Measurements from ENCODE around the gene SERPINA3. TPM values are rescaled to one million over a fixed set of nuclear protein-coding genes. Genes with fewer than 3 reads are reported as not detected.

Gene SERPINA3
- total RNA-seq, 2 experiments from 2014 or later: not detected

GRCh38 chr14:94631050-94631449 is 18.9 kb downstream of the SERPINA3 start:
- no peaks in the 10 kb centered on the region for H3K9me3 Mint-ChIP-seq
- CTCF ChIA-PET: no interaction called here

GRCh38 chr14:94631536-94632304 is 19.5 kb downstream of the SERPINA3 start:
- Histone ChIP-seq H3K9me3 (ENCODE audit: control insufficient read depth in 1 of 2, insufficient read depth in 1 of 2, low read length in 2 of 2) (no peaks in the 10 kb centered on the region), H3K4me3 (ENCODE audit: low read length) (no peak overlapping the region), H3K27ac (ENCODE audit: low read depth in 1 of 2, low read length in 2 of 2) (no peak overlapping the region), H3K4me1 (ENCODE audit: insufficient read depth, low read length) (no peaks in the 10 kb centered on the region), H3K27me3 (ENCODE audit: control insufficient read depth in 1 of 2, insufficient read depth in 2 of 2, low read length in 2 of 2) (no peaks in the 10 kb centered on the region), H3K36me3 (ENCODE audit: insufficient read depth, low read length) (no peaks in the 10 kb centered on the region)
- ChIA-PET CTCF (no interaction called here), POLR2A (no interaction called here)
- intact Hi-C loops (cut with DNase I, micrococcal nuclease): no loop called here
- peaks cover 31% of the 10 kb centered on the region for H3K27me3 Mint-ChIP-seq
- H3K4me1 Mint-ChIP-seq (ENCODE audit: low read depth): no peaks in the 10 kb centered on the region
- DNase-seq (no peak), ATAC-seq (ENCODE audit: poor library complexity) (no peak)
- no peak overlapping the region for H3K4me3 Mint-ChIP-seq
- no peaks in the 10 kb centered on the region for H3K36me3 Mint-ChIP-seq (ENCODE audit: low read depth)
- H3K27ac Mint-ChIP-seq: no peak overlapping the region
- TF ChIP-seq CTCF (IDR thresholded peaks at IDR 0.05): no peak
- H3K9me3 Mint-ChIP-seq: no peaks in the 10 kb centered on the region

More at GRCh38 chr14:94631050-94631449, 18.9 kb downstream of the SERPINA3 start:
- Histone ChIP-seq H3K4me3 (ENCODE audit: low read length) (no peak overlapping the region), H3K27ac (ENCODE audit: low read depth in 1 of 2, low read length in 2 of 2) (no peak overlapping the region), H3K9me3 (ENCODE audit: control insufficient read depth in 1 of 2, insufficient read depth in 1 of 2, low read length in 2 of 2) (no peaks in the 10 kb centered on the region), H3K27me3 (ENCODE audit: control insufficient read depth in 1 of 2, insufficient read depth in 2 of 2, low read length in 2 of 2) (no peaks in the 10 kb centered on the region), H3K36me3 (ENCODE audit: insufficient read depth, low read length) (no peaks in the 10 kb centered on the region), H3K4me1 (ENCODE audit: insufficient read depth, low read length) (no peaks in the 10 kb centered on the region)
- Mint-ChIP-seq H3K4me3 (no peak overlapping the region), H3K27ac (no peak overlapping the region), H3K4me1 (ENCODE audit: low read depth) (no peaks in the 10 kb centered on the region), H3K36me3 (ENCODE audit: low read depth) (no peaks in the 10 kb centered on the region), H3K27me3 (peaks cover 31% of the 10 kb centered on the region)
- DNase-seq (no peak), ATAC-seq (ENCODE audit: poor library complexity) (no peak)
- intact Hi-C loops (cut with DNase I, micrococcal nuclease): no loop called here
- TF ChIP-seq CTCF (IDR thresholded peaks at IDR 0.05): no peak
- POLR2A ChIA-PET: no interaction called here

- H3K36me3 ChIP-seq (ENCODE audit: insufficient read depth, low read length): no peaks in the 10 kb centered on the region
- no peak overlapping the region for H3K27ac ChIP-seq (ENCODE audit: low read depth in 1 of 2, low read length in 2 of 2)
- H3K9me3 ChIP-seq (ENCODE audit: control insufficient read depth in 1 of 2, insufficient read depth in 1 of 2, low read length in 2 of 2): no peaks in the 10 kb centered on the region
- Mint-ChIP-seq H3K27ac (no peak overlapping the region), H3K9me3 (no peaks in the 10 kb centered on the region), H3K27me3 (peaks cover 26% of the 10 kb centered on the region), H3K4me3 (no peak overlapping the region), H3K4me1 (ENCODE audit: low read depth) (no peaks in the 10 kb centered on the region), H3K36me3 (ENCODE audit: low read depth) (no peaks in the 10 kb centered on the region)
- intact Hi-C loops (cut with DNase I, micrococcal nuclease): no loop called here
- H3K4me1 ChIP-seq (ENCODE audit: insufficient read depth, low read length): no peaks in the 10 kb centered on the region
- POLR2A ChIA-PET: no interaction called here
- DNase-seq (no peak), ATAC-seq (ENCODE audit: poor library complexity) (no peak)
- no peak for TF ChIP-seq CTCF (IDR thresholded peaks at IDR 0.05)
- CTCF ChIA-PET: no interaction called here
- H3K4me3 ChIP-seq (ENCODE audit: low read length): no peak overlapping the region
- H3K27me3 ChIP-seq (ENCODE audit: control insufficient read depth in 1 of 2, insufficient read depth in 2 of 2, low read length in 2 of 2): no peaks in the 10 kb centered on the region
Observed at GRCh38 chr14:94632305-94632590, 20.1 kb downstream of the SERPINA3 start.

Data from CD4-positive, alpha-beta T cell (primary cell).